Right renal pelvis (tissue), 4 donors: ENCODE data around the gene CCHCR1. TPM values are rescaled to one million over a fixed set of nuclear protein-coding genes. Genes with fewer than 3 reads are reported as not detected.
A peak's percentile ranks its signal among the peaks of the same experiment; 100 is the strongest.

Source experiments
- DNase-seq, 4 donors: peaks; one replicate each; pipeline ENCODE4 v3.0.0-alpha.2; 2013; ENCODE audit warnings: low read depth in 4 of 4, low spot score in 3 of 4, missing footprints in 1 of 4
- polyA plus RNA-seq, 4 donors: library from polyadenylated mRNA; unstranded; fragments of 120-200 nt; gene quantifications; one replicate each; pipeline ENCODE4 v1.2.1, GENCODE V29; 2013; ENCODE audit not compliant: insufficient read length in 4 of 4

The CCHCR1 gene
- polyA plus RNA-seq, 4 donors: 26.1 to 33.6 (median 29.8) TPM

DNA sequence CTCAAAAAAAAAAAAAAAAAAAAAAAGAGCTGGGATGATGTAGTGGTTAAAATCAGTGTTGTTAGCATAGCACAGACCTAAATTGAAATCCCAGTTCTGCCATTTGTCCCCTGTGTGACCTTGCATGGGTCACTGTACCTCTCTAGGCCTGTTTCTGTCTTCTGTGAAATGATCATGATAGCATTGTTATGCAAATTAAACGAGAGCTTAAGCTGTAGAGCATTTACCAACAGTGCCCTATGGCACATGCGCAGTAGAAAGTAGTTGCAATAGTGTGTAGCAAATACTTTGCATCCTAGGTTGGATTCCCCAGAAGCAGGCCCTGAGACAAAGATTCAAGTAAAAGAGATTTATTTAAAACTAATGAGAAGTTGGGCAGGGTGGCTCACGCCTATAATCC is 26.0 kb downstream of the CCHCR1 start:
- no peak for DNase-seq

DNA sequence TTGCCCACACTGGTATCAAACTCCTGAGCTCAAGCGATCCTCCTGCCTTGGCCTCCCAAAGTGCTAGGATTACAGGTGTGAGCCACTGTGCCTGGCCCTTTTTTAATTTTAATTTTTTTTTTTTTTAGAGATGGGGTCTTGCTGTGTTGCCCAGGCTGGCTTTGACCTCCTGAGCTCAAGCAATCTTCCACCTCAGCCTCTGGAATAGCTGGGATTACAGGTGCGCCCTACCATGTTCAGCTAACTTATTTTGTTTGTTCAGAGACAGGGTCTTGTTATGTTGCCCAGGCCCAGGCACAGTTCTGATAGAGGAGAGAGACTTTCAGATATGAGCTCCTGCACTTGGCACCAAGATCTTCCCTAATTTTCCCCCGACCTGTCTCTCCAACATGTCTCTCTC is 26.9 kb downstream of the CCHCR1 start:
- DNase-seq: no peak

DNA sequence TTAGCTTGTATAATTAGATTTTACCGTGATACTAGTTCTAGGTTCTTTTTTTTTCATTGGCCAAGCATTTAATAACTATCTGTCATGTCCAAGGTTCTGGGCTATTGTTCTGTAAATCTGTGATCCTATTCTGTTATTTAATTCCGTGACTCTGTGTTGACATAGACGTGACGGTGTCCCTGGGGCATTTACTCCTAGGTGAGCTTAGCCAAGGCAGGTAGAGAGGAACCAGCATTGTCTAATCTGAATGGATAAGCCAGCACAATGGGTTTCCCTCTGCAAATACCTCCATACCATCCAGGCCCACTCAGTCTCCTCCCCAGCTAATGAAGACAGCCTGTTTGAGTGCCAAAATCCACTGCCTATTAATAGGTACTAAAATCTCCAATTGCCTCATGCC is 28.5 kb downstream of the CCHCR1 start:
- DNase-seq: no peak

DNA sequence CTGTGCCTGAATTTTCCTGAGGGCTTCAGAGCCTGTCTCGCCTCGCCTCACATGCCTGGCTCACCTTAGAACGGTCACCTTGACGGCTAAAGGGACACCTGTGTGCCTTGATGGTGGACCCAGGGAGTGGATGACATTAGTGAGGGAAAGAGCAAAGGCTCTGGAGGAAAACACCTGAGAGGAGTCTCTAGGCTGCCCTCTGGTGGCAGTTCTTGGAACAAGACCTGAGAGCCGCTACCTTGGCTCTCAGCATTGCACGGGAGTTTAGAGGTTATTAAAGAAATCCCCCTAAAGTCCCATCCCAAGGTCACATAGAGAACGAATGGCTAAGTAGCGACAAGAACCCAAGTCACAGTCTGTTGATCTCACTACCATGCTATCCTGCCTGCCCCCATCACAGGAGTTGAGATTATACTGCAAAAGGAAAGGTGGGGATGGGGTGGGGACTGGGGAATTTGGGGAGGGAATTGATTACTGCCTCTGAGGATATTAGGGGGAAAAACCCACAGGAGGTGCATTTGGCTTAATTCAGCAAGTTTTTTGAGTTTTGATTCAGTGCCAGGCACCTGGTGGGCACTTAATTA is 29.4 kb downstream of the CCHCR1 start:
- DNase-seq: peak; percentile 38 to 44 (median 44)

DNA sequence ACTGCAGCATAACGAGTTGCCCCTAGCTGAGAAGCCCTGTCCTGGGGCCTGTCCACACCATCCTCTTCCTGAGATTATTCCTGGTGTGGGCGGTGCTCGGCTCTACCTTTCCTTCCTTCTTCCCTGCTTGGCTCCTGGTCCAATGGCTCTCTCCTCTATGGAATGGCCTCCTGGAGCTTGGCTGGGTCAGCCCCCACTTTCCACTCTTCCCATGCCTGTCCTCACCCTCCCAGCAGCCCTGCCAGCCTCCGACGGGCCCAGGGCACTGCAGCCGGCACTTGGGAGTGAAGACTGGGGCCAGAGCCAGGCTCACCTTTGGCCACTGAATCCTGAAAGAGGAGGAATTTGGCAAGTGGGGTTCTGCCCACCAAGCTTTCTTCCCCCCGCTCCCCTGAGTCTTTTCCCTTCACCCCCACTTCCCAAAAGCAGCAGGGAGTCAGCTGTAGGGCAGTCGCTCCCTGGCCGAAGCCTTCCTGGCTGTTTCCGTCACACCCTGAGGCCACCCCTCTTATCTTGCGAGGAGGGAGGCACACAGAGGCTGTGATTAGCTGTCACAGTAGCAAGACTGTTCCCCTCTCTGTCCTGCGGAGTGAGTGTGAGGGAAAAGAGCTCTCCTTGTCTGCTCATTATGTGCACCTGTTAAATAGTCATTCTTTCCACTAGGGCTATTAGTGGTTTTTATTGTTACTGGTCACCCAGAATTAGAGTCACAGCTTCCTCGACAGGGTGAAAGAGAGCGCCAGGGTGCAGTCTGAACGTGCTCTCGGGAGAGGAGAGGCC is 31.0 kb downstream of the CCHCR1 start:
- no peak for DNase-seq

DNA sequence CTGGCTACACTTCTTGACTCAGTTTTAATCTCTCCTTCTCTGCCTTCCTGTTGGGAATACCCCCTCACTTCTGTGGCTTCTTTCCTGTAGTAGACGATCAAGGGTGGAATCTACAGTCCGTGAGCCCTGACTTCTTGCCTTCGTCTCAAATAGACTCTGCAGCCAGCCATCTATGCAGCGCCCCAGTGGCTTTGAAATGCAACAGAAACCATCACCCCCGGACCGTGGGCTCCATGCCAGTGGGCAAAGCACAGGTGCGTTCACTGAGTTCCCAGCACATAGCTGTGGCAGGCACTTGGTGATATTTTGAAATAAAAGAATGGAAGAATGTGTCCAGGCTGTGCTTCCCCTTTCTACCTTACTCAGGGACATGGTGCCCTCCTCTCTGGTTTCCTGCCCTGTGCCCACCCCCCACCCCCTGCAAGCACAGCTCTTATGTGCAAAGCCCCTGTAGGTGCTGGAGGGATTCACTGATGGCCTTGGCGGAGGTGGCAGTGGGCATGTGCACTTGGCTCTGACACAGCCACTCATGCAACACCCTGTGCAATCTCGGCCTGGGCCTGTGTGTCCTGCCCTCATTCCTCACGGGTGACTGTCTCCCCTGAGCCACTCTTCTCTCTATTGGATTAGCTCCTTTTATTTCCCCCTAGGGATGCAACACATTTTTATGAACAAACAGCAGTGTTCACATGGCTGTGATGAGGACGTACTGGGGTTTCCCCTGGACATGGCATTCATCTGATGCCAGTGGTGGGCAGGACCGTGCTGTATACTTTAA is 31.8 kb downstream of the CCHCR1 start:
- DNase-seq: no peak

DNA sequence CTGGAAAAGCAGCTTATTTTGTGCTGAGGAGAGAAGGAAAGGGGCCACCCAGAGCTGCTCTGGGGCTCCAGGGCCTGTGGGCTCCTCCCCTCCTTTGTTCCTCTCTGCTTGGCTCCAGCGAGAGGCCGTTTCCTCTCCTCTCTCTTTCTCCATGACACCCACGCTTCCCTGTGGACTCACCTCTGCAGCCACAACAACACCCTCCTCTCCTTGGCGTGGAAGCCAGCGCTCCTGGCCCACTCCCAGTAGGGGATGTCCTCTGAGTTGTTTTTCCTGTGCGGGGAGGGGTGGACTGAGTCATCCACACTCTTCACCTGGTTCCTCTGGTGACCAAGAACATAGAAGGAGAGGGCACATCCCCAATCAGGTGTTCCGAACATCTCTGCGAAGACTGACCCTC is 32.4 kb downstream of the CCHCR1 start:
- DNase-seq: no peak

DNA sequence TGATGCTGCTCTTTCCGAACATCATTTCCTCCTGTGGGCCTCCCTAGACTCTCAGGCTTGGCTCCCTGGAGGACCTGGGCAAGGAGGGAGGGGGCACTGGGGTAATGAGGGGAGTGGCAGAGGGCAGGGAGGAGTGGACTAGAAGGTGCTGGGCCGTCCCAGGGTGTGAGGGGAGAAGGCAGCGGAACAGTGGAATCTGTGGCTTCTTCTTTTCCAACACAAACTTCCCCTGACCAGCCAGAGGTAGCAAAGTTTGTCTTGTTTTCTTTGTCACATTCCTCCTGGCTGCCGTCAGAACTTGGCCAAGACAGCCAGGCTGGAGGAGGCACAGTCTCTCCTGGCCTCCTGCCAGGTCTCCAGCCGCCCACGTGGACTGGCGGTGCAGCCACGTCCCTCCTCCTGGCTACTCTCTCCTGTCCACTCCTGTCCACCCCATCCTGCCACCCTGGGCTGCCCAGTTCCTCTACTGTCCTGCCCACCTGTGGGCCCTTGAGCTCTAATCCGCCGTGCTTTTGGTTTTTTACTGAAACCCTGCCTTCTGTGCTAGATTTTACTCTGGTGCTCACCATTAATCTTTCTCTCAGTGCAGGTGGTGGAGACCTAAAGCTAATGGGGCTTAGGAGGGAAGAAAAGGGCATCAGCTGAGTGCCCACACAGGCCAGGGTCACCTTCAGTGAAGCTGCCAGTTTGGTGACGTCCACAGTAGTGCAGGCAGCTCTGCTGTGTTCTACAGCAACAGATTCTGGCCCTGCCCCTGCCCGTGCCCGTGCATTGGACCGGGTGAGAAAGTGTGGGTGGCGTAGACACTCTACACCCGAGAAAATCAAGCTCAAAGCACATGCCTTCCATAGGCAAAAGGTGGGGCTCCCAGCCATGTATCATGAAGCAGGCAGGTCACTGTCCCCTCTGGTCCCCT is 34.6 kb downstream of the CCHCR1 start:
- DNase-seq: peak in 3 of 4 donors; percentile 37 to 77 (median 52)

DNA sequence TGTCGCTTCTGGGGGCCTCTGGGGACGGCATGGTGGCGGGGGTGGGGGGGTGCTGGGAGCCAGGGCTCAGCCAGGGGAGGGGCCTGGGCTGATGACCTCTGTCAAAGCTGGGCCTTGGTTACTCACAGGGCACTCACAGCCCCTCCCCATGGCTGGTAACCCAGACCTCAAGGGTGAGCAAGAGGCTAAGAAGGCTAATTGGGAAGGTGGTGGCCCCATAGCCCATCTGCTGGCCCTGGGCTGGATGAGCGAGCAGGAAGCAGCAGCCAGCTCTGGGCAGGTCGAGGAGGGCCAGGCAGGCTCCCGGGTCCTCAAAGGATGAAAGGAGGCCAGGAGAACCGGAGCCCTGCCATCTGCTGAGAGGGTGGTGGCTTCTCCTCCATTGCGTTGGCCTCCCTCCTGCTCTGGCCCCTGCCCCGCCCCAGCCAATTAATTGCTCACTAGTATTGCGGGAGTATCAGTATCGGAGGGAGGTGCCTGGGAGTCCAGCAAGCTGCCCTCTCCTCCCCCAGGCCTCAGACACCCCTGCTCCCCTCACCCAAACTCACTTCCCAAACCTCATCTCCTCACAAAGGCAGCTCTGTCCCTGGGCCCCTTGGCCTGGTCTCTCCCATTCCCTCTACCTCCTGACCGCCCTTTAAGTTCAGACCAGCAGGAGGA is 36.3 kb downstream of the CCHCR1 start:
- no peak for DNase-seq

DNA sequence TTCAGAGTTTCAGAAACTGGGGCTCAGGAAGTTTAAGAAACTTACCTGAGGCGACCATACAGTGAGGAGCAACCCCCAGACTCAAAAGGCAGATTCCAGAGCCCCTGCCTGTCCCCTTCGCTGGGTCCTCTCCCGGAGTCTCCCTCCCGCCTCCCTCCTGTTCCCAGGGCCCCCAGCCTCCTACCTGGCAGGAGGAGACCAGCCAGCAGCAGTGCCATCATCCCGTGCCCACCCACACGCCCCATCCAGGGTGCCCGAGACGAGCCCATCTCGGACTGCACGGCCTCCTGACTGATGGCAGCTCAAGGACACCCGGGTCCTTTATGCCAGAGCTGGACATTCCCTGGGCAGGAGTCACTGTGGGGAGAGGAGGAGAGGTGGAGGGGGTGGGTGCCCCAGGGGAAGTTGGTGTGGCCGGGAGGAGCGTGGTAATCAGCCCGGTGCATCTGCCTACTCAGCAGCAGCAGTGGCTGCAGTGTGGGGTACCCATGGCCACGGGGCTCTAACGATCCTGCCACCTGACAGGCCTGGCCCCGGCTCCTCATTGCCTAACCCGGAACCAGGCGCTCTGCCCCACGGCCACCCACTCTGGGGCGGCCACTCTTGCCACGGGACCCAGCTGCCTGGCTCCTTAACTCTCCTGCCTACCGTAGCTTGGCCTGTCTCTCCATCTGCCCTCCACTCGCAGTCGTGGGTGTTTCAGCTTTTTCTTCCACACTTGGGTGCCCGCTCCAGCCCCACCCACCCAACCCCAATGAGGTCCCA is 37.3 kb downstream of the CCHCR1 start, which contains the start of gene CDSN:
Gene CDSN, minus strand, starts transcription at position 296 of the 765 bp plus-strand sequence. Its CDS starts 27 bp downstream, at position 269.
- no peak for DNase-seq

DNA sequence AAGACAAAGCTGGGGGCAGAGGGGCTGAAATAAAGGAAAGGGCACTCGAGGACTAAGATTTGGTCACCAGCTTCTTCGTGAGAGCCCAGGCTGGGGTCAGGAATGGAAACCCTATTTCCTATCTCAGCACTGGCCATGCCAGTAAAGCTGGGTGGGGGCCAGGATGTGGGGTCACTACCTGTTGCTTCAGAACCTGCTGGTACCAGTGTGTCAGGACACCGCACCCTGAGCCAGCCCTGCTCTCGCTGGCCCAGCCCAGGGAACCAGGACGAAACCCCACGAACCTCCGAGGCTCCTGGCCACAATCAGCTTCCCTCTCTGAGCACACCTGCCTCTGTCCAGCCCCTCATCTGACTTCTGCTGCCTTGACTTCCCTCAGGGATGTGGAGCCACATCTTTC is 39.4 kb downstream of the CCHCR1 start:
- no peak for DNase-seq

DNA sequence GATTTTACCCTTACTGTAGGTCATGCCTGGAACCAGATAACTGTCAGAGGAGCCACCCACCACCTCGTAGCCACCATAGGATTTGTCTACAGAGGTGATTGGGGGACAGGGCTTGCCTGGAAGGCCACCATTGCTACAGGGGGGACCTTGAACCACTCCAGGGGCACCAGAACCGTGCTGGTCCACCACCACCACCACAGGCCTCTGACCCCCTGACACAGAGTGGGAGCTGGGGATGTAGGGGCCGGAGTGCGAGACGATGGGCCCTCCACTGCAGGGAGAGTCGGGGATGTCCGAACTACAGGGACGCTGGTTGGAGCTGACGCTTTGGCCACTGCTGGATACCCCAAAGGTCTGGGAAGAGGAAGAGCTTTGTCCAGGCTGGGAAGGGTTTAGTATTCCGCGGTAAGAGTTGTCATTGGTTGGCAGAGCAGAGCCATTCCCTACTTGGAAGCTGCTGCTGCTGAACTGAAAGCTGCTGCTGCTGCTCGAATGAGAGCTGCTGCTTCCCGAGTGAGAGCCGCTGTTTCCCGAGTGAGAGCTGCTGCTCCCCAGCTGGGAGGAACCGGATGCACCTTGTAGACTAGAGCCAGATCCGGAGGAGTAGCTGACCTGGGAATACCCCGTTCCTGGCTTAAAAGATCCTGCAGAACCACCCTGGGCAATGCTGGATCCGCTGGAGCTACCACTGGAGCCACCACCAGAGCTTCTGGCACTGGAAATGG is 40.8 kb downstream of the CCHCR1 start:
- no peak for DNase-seq

DNA sequence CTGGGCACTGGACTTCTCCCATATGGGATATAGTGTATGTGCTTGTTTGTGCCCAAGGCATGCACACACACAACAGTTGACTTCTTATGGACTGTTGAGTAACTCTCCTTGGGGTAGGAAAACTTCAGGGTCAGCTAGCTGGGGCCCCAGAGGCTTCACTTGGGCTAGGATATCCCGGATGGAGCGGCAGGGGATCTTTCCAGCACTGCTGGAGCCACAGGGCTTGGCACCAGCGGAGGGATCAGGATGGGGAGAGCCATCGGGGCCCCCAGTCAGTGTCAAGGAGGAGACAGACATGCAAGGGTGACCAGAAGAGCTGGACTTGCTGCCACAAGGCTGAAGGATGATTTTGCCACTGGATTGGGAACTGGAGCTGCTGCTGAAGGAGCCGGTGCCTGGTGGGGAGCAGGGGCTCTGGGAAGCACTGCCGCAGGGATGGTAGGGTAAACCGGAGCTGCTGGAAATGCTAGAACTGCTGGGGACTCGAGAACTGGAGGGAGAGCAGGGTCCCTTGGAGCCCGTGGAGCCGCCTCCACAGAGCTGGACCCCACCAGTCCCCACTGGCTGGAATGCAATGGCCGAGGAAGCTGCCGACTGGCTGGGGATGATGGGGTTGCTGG is 41.6 kb downstream of the CCHCR1 start:
- DNase-seq: no peak

DNA sequence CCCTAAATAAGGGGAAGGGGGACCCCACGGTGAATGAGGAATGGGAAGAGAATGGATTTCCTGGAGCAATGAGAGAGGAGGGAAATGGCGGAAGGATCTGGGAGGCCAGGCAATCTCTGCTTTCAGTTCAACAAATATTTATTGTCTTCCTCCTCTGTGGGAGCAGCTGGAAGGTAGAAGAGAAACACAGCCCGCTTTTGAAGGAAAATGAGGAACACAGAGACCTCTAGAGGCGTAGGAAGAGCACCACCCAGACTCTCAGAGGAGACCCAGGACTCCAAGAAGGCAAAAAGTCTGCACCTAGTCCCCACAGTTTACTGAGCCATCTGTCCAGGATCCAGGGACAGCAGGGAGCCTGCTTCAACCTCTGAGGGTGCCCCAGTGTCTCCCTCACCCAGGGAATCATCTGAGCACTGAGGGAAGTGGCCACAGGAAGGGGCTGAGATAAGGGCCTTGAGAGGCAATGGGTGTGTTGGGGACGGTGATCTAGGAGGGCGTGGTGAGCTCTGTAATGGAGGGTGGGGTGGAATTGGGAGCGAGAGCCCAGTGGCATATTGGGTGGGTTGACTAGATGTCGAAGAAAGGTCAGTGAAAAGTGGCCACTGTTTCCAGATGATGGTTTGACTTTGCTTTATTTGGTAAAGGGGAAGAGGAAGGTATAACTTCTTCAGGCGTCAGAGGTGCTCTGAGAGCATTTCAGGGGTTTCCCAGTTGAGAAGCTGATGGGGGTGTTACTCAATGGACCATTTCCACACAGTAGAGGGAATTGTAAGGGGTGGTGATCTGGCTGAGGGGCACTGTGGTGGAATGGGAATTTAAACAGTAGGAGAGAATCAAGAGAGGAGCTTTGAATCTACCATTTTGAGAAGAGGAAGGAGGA is 42.4 kb downstream of the CCHCR1 start:
- DNase-seq: no peak

DNA sequence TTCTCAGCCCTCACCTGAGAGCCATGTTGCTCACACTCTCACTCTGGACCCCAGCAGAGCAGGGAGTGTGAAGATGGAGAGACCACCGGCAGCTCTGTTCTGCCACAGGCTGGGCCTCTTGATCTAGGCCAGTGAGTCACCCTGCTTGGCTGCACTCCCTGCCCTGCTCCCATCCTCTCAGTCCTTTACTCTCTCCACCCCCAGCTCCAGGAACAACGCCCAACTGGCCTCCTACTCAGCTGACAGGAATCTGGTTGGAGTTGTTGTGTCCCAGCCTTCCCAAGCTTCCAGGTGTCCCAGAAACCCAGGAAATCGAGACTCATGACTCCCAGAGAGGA is 43.1 kb downstream of the CCHCR1 start, which contains the start of gene PSORS1C1:
Gene PSORS1C1, plus strand, starts transcription at position 260 of the 338 bp plus-strand sequence. CDS start 14,833 bp downstream, outside the sequence.
- DNase-seq: no peak

DNA sequence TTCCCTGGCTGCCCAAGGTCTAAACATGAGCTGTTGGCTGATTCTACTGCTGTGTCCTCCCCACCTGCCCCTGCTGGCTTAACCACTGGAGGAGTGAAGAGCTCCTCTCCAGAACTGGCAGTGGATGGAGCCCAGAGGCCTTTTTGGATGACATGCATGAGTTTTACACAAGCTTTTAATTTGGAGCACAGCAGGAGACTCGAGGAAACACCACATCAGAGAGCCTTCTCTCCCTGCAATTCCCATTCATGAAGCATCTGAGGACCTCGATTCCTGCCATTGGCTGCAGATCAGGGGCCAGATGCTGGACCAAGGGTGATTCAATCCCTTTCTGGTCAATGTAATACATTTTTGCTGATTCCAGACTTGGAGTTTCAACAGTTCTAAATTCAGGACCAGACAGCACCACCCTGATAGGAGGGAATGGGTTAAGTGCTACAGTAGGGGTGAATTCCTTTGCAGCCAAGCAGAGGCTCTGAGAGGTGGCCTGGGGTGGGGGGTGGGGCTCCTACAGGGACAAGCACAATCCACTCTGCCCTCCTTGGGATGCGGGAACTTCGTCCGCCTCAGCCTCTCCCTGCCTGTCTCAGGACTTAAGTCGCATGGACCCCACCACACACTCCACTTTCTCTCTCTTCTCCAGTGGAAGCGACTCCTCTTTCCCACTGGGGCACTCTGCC is 43.6 kb downstream of the CCHCR1 start:
- no peak for DNase-seq

DNA sequence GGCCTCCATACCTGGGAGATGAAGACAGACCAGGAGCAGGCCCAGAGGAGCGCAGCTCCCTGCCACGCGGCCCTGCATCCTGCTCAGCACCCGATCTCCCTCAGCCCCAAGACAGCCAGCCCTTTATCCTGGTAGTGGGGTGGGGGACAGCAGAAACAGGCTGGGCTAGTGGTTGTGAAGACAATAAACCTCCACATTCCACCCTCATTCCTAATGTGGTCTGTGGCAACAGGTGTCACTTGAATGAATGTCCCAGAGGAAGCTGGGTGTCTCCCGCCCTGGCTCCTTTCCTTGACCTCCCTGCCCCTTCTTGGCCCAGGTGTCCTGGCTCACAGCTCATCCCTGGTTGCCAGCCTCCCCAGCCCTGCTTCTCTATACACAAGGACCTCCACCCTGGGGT is 45.1 kb downstream of the CCHCR1 start, which contains the start of gene C6orf15:
Gene C6orf15, minus strand, starts transcription at position 98 of the 400 bp plus-strand sequence. Its CDS starts 20 bp downstream, at position 78.
- no peak for DNase-seq
